HCT116 (cell line): Measurements from ENCODE around the gene POT1. TPM values are rescaled to one million over a fixed set of nuclear protein-coding genes. Genes with fewer than 3 reads are reported as not detected.

ENCODE experiments used
- ATAC-seq: fragments of 200-7000 bp; cut with Tn5 transposase; 2 replicates; pipeline ENCODE4 v1.9.1; 2020; ENCODE audit warnings: mild to moderate bottlenecking, moderate library complexity
- BruUV-seq: library from RNA; stranded (reverse); fragments of 400-500 nt; replicated peaks from 2 replicates; lab custom pipeline; 2021; lab: Mats Ljungman, UMichigan
- CTCF ChIA-PET: fragments of 300-600 bp; sonication (Branson Sonifier 250); formaldehyde crosslinking; loops from one replicate; lab custom pipeline; 2021; ENCODE audit warnings: antibody characterized with exemption; lab: Charles Lee
- POLR2A ChIA-PET: fragments of 300-600, 350-600 bp; sonication (Branson Sonifier 250); formaldehyde crosslinking; loops from one replicate; lab custom pipeline; 2021; ENCODE audit warnings: antibody characterized with exemption; lab: Charles Lee
- RAD21 ChIA-PET, 2 experiments: fragments of 300-600 bp; sonication (Branson Sonifier 250); formaldehyde crosslinking; loops; one replicate each; lab custom pipeline; 2023; ENCODE audit warnings: low total read pairs in 2 of 2; ENCODE audit not compliant: uncharacterized antibody in 2 of 2, unreplicated experiment in 2 of 2, low non-redundant PET in 1 of 2; lab: Charles Lee
- DNase-seq: peaks from one replicate; pipeline ENCODE4 v3.0.0-alpha.2; 2010; ENCODE audit warnings: low read depth, low spot score
- H2AFZ ChIP-seq: fragments of 200-600 bp; shearing (Covaris generic), sonication (generic); 2 replicates; pipeline ENCODE4 v1.6.1; 2017; ENCODE audit warnings: low read depth, mixed run types, mixed read lengths, antibody characterized with exemption, low read length; ENCODE audit not compliant: poor library complexity, severe bottlenecking
- H3K27ac ChIP-seq: 2 replicates; pipeline ENCODE4 v1.5.1; 2012; ENCODE audit warnings: low read depth, low read length
- H3K27me3 ChIP-seq: fragments of 200-600 bp; sonication (generic); 2 replicates; pipeline ENCODE4 v1.6.1; 2016; ENCODE audit warnings: mixed run types, low read length, mixed read lengths; ENCODE audit not compliant: insufficient read depth
- H3K36me3 ChIP-seq, 2 experiments: fragments of 200-500 bp in 1 of 2; fragments of 200-600 bp in 1 of 2; sonication (Bioruptor generic) in 1 of 2; sonication (generic) in 1 of 2; 2 replicates each; pipeline versions ENCODE4 v1.5.1 to v1.6.1; 2014 to 2016; ENCODE audit warnings: low read length in 2 of 2, inconsistent platforms in 1 of 2, mixed read lengths in 1 of 2, mixed run types in 1 of 2; ENCODE audit not compliant: insufficient read depth in 2 of 2, control insufficient read depth in 1 of 2
- H3K4me1 ChIP-seq, 2 experiments: fragments of 200-600 bp in 1 of 2; sonication (generic) in 1 of 2; 2 replicates each; pipeline versions ENCODE4 v1.5.1 to v1.6.1; 2012 to 2017; ENCODE audit warnings: low read length in 2 of 2, inconsistent platforms in 1 of 2, mild to moderate bottlenecking in 1 of 2, mixed read lengths in 1 of 2, mixed run types in 1 of 2, moderate library complexity in 1 of 2; ENCODE audit not compliant: insufficient read depth in 2 of 2, control insufficient read depth in 1 of 2
- H3K4me2 ChIP-seq: fragments of 200-600 bp; sonication (generic); 2 replicates; pipeline ENCODE4 v1.6.1; 2017; ENCODE audit warnings: mixed run types, low read length, mixed read lengths
- H3K4me3 ChIP-seq, 2 experiments: fragments of 200-600 bp in 1 of 2; sonication (generic) in 1 of 2; replicated peaks in 1 of 2; 2 replicates each; pipeline ENCODE4 v1.5.1; 2011 to 2016; ENCODE audit warnings: low read length in 2 of 2, control low read depth in 1 of 2, low read depth in 1 of 2, mild to moderate bottlenecking in 1 of 2, mixed read lengths in 1 of 2, mixed run types in 1 of 2
- H3K79me2 ChIP-seq: fragments of 200-600 bp; sonication (generic); 2 replicates; pipeline ENCODE4 v1.6.1; 2017; ENCODE audit warnings: mild to moderate bottlenecking, mixed run types, low read length, moderate library complexity, mixed read lengths; ENCODE audit not compliant: insufficient read depth
- H3K9ac ChIP-seq: fragments of 200-600 bp; sonication (generic); 2 replicates; pipeline ENCODE4 v1.6.1; 2016; ENCODE audit warnings: low read length, mixed read lengths
- H3K9me2 ChIP-seq: fragments of 200-600 bp; sonication (generic), shearing (Covaris generic); 2 replicates; pipeline ENCODE4 v1.6.1; 2017; ENCODE audit warnings: mixed run types, mild to moderate bottlenecking, moderate library complexity; ENCODE audit not compliant: insufficient read depth
- H3K9me3 ChIP-seq, 2 experiments: fragments of 200-500 bp in 1 of 2; fragments of 200-600 bp in 1 of 2; sonication (Bioruptor generic) in 1 of 2; sonication (generic) in 1 of 2; 2 replicates each; pipeline ENCODE4 v1.6.1; 2014 to 2017; ENCODE audit warnings: low read length in 2 of 2, mixed read lengths in 2 of 2, inconsistent platforms in 1 of 2, low read depth in 1 of 2, mild to moderate bottlenecking in 1 of 2, mixed run types in 1 of 2, moderate library complexity in 1 of 2; ENCODE audit not compliant: control insufficient read depth in 1 of 2, insufficient read depth in 1 of 2
- H4K20me1 ChIP-seq: fragments of 200-600 bp; sonication (generic), shearing (Covaris generic); 2 replicates; pipeline ENCODE4 v1.6.1; 2017; ENCODE audit warnings: mixed run types, mild to moderate bottlenecking, moderate library complexity; ENCODE audit not compliant: insufficient read depth
- CEBPB ChIP-seq: IDR thresholded peaks from 2 replicates; pipeline ENCODE4 v1.6.1; 2012; ENCODE audit warnings: low read depth
- POLR2AphosphoS5 ChIP-seq: IDR thresholded peaks from 2 replicates; pipeline ENCODE4 v1.6.1; 2011; ENCODE audit warnings: mild to moderate bottlenecking, low read depth, low read length, moderate library complexity
- RAD21 ChIP-seq: IDR thresholded peaks from 2 replicates; pipeline ENCODE4 v1.6.1; 2012; ENCODE audit warnings: low read depth, mild to moderate bottlenecking
- SRF ChIP-seq: IDR thresholded peaks from 2 replicates; pipeline ENCODE4 v1.6.1; 2012; ENCODE audit warnings: low read depth
- intact Hi-C: fragments of 100-400 bp; cut with micrococcal nuclease; formaldehyde crosslinking; loops from 2 replicates; pipeline ENCODE4 v1.10.0; 2022
- total RNA-seq: library from RNA; stranded (reverse); gene quantifications from one replicate; pipeline ENCODE4 v1.2.1, GENCODE V29; 2021; ENCODE audit not compliant: unreplicated experiment
- TF ChIP-seq, protein P1 (sequence below): IDR thresholded peaks from 2 replicates; pipeline ENCODE4 v1.6.1; 2012; ENCODE audit warnings: low read depth
- TF ChIP-seq, protein P2 (sequence below): IDR thresholded peaks from 2 replicates; pipeline ENCODE4 v1.6.1; 2011; ENCODE audit warnings: mild to moderate bottlenecking, low read length, moderate library complexity; ENCODE audit not compliant: insufficient replicate concordance; ENCODE audit errors: extremely low read depth
- TF ChIP-seq, protein P3 (sequence below): IDR thresholded peaks from 2 replicates; pipeline ENCODE4 v1.6.1; 2012

Gene POT1
- total RNA-seq, 1 experiment from 2014 or later, result 19.5 TPM

DNA sequence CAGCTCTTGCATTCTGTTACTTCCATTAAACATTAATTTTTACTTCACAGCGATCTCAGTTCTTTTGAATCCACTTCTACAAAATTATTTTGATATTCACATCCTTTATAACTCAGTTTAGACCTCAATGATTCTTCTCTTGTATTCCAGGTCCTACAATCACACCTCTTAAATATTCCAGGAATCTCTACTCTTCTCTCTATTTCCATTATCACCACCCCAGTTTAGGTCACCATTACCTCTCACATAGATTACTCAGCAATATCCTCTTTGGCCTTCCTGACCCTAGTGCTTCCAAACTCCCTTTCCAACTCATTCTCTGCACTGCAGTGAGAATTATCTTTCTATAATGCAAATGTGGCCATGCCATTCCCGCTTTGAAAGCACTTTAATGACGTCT lies 136.9 kb downstream of the POT1 start:
- CTCF ChIA-PET, result no interaction called here
- no peaks in the 10 kb centered on the region for H3K79me2 ChIP-seq
- H3K9ac ChIP-seq, result no peak overlapping the region
- no peaks in the 10 kb centered on the region for H3K9me3 ChIP-seq
- no peak overlapping the region for H3K4me2 ChIP-seq
- TF ChIP-seq, protein P1, sequence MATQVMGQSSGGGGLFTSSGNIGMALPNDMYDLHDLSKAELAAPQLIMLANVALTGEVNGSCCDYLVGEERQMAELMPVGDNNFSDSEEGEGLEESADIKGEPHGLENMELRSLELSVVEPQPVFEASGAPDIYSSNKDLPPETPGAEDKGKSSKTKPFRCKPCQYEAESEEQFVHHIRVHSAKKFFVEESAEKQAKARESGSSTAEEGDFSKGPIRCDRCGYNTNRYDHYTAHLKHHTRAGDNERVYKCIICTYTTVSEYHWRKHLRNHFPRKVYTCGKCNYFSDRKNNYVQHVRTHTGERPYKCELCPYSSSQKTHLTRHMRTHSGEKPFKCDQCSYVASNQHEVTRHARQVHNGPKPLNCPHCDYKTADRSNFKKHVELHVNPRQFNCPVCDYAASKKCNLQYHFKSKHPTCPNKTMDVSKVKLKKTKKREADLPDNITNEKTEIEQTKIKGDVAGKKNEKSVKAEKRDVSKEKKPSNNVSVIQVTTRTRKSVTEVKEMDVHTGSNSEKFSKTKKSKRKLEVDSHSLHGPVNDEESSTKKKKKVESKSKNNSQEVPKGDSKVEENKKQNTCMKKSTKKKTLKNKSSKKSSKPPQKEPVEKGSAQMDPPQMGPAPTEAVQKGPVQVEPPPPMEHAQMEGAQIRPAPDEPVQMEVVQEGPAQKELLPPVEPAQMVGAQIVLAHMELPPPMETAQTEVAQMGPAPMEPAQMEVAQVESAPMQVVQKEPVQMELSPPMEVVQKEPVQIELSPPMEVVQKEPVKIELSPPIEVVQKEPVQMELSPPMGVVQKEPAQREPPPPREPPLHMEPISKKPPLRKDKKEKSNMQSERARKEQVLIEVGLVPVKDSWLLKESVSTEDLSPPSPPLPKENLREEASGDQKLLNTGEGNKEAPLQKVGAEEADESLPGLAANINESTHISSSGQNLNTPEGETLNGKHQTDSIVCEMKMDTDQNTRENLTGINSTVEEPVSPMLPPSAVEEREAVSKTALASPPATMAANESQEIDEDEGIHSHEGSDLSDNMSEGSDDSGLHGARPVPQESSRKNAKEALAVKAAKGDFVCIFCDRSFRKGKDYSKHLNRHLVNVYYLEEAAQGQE, result no peak
- TF ChIP-seq RAD21 (no peak), POLR2AphosphoS5 (no peak), SRF (no peak), CEBPB (no peak)
- TF ChIP-seq, protein P2, sequence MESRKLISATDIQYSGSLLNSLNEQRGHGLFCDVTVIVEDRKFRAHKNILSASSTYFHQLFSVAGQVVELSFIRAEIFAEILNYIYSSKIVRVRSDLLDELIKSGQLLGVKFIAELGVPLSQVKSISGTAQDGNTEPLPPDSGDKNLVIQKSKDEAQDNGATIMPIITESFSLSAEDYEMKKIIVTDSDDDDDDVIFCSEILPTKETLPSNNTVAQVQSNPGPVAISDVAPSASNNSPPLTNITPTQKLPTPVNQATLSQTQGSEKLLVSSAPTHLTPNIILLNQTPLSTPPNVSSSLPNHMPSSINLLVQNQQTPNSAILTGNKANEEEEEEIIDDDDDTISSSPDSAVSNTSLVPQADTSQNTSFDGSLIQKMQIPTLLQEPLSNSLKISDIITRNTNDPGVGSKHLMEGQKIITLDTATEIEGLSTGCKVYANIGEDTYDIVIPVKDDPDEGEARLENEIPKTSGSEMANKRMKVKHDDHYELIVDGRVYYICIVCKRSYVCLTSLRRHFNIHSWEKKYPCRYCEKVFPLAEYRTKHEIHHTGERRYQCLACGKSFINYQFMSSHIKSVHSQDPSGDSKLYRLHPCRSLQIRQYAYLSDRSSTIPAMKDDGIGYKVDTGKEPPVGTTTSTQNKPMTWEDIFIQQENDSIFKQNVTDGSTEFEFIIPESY, result no peak
- TF ChIP-seq, protein P3, sequence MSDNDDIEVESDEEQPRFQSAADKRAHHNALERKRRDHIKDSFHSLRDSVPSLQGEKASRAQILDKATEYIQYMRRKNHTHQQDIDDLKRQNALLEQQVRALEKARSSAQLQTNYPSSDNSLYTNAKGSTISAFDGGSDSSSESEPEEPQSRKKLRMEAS, result no peak
- TF ChIP-seq, all 23 proteins: peak for 0
- Histone ChIP-seq H3K27me3 (no peaks in the 10 kb centered on the region), H2AFZ (no peak overlapping the region), H3K27ac (no peak overlapping the region), H3K36me3 (no peaks in the 10 kb centered on the region), H3K4me1 (peaks cover 5 to 9% of the 10 kb centered on the region in 2 experiments; a peak in 2 of 4 replicates), H3K9me2 (no peaks in the 10 kb centered on the region), H3K4me3 (no peak overlapping the region), H4K20me1 (no peaks in the 10 kb centered on the region)
- ChIA-PET POLR2A (no interaction called here), RAD21 (interaction anchor here in 1 of 2 experiments (0.6 kb wide), 1 partner anchor 15 kb away, joined by 5 read pairs; no protein-coding TSS in a partner anchor)
- ATAC-seq (no peak), DNase-seq (no peak)
- intact Hi-C loops, result no loop called here
- no TSS peak for BruUV-seq
